ENCODE measurements around the gene CD44. TPM values are rescaled to one million over a fixed set of nuclear protein-coding genes. Genes with fewer than 3 reads are reported as not detected.
"Not testable (repeated sequence)": the region's sequence is repeated elsewhere in the genome, so short reads cannot be mapped to it uniquely, and the experiment has no call there.

CD44 gene
- total RNA-seq = 100 to 1,000 TPM; 449 to 455 TPM

DNA sequence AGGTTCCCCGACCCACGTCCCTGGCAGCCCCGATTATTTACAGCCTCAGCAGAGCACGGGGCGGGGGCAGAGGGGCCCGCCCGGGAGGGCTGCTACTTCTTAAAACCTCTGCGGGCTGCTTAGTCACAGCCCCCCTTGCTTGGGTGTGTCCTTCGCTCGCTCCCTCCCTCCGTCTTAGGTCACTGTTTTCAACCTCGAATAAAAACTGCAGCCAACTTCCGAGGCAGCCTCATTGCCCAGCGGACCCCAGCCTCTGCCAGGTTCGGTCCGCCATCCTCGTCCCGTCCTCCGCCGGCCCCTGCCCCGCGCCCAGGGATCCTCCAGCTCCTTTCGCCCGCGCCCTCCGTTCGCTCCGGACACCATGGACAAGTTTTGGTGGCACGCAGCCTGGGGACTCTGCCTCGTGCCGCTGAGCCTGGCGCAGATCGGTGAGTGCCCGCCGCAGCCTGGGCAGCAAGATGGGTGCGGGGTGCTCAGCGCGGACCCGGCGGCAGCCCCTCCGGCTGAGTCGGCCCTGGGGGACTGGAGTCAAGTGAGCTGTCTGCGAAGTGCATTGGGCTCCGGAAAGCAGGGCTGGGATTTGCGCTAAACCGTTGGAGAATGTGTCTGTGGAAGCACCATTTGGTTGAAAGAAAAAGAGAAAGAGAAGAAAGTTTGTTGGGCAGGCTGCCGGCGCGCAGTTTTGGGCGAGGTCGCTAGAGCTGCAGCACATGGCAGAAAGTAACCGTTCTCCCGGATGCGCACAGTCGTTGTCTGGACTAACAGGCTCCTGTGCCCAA, at the start of gene CD44:
Gene CD44, plus strand, starts transcription at position 229 of the 779 bp plus-strand sequence. Its CDS starts 133 bp downstream, at position 362.
- CTCF ChIA-PET = interaction anchor here (0.6 to 1.8 kb wide), 5 partner anchors 21 to 99 kb away, joined by 3 to 5 read pairs (median 3); no protein-coding TSS in a partner anchor

GRCh38 chr11:35089666-35090065, 49.3 kb upstream of the CD44 start:
- POLR2A ChIA-PET = no interaction called here
- CTCF ChIA-PET = no interaction called here

More for the DNA sequence above, at the start of gene CD44:
- POLR2A ChIA-PET = interaction anchor here (0.6 to 3.1 kb wide), 14 partner anchors 10 to 109 kb away, joined by 3 to 18 read pairs (median 4); no protein-coding TSS in a partner anchor

- POLR2A ChIA-PET = no interaction called here
- CTCF ChIA-PET = no interaction called here
Measured at GRCh38 chr11:35090125-35090524, 48.8 kb upstream of the CD44 start.

DNA sequence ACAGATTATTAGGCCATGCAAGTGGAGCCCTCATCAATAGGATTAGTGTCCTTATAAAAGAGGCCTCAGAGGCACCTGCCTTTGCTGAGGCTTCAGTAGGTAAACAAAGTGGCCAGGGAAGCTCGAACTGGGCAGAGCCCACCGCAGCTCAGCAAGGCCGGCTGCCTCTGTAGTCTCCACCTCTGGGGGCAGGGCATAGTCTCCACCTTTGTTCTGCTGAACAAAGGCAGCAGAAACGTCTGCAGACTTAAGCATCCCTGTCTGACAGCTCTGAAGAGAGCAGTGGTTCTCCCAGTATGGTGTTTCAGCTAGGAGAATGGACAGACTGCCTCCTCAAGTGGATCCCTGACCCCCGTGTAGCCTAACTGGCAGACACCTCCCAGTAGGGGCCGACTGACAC, 48.0 kb upstream of the CD44 start:
- CTCF ChIA-PET, POLR2A ChIA-PET: not testable (repeated sequence)

DNA sequence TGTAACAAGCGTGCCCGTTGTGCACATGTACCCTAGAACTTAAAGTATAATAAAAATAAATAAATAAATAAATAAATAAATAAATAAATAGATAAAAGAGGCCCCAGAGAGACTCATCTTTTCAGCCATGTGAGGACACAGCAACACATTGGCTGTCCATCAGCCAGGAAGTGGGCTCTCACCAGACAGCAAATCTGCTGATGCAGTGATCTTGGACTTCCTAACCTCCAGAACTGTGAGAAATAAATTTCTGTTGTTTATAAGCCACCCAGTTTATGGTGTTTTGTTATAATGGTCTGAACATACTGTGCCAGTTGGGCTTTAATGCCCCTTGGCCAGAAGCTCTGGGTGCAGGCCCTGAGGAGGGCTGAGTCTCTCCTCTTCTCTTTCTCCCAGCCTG, 42.2 kb upstream of the CD44 start:
- CTCF ChIA-PET = no interaction called here

DNA sequence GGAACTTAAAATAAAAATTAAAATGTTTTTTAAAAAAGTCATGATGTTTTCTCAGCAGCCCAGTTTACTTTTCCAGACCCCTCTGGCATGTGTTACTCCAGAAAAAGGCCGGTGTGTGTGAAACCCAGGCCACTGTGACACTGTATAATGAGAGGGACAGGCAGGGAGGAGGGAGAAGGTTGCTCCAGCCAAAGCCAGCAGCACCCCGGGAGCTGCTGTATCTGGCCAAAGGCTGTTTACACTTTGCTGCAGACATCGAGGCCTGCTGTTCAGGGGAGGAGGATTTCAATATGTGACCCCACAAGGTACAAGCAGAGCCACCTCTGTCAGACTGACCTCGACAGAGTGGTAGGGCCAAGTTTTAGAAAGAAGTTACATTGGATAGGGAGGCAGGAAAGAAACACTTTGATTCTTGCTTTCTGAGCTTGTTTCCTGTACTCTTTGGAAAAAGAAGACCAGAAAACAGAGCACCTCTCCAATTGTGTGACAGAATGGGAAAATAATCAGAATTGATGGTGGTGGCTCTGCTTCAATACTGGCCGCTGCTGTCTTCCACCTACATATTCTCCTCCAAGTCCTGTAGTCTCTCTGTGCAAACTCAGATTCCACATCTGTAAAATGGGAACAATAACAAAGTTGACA, 41.0 kb upstream of the CD44 start:
- ChIA-PET CTCF (no interaction called here), POLR2A (no interaction called here)

More for the DNA sequence above, 42.2 kb upstream of the CD44 start:
- POLR2A ChIA-PET = no interaction called here

DNA sequence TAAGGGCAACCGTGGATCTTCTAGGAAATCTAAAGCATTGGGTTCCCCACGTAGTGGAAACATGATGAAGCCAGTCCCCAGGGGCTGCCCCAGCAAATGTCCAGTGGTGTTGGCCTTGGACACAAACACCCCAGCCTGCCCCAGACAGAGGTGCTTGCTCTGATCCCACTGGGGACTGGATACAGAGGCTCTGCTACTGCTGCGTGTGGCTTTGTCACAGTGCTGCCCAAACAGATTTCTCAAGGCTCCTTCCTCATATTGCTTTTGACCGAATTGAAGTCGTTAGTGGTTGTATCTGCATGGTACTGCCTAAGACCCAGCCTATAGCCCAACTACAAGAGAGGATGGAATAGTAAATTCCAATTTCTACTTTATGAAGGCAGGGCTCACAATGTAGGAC, 40.1 kb upstream of the CD44 start:
- ChIA-PET CTCF (no interaction called here), POLR2A (no interaction called here)

DNA sequence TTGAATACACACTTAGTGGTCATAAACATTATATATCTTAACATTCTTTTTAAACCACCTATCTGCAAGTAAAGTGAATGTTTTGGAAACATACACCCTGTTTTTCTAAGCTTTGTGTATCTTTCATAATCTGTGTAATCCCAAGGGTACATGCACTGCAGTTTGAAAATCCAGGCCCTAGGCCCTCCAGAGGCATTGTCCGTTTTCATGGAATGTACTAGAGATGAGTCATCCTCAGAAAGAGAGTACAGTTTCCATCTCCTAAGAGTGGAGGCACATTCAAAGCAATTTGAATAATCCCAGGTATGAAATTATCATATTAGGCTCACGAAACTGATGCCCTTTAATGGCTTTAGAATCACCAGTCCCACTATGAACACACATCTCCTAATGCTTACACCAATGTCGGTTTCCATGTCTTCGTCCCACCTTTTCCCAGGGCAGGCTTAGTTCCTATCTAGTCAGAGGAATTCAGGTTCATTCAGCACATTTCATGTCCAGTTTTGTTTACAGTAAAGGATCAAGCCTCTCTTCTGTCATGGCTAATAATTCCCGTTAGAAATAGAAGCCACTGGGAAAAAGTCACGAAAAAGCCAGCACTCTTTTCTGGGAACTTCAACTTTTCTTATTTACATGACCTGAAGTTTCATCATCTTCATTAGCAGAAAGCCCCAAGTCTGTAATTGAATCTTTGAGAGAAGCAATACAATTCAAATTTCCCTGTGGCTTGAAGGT, 39.5 kb upstream of the CD44 start:
- ChIA-PET POLR2A (no interaction called here), CTCF (no interaction called here)

GRCh38 chr11:35100013-35100383, 39.0 kb upstream of the CD44 start:
- ChIA-PET CTCF (no interaction called here), POLR2A (interaction anchor here (0.6 kb wide), 1 partner anchor 33 kb away, joined by 3 read pairs; no protein-coding TSS in a partner anchor)

DNA sequence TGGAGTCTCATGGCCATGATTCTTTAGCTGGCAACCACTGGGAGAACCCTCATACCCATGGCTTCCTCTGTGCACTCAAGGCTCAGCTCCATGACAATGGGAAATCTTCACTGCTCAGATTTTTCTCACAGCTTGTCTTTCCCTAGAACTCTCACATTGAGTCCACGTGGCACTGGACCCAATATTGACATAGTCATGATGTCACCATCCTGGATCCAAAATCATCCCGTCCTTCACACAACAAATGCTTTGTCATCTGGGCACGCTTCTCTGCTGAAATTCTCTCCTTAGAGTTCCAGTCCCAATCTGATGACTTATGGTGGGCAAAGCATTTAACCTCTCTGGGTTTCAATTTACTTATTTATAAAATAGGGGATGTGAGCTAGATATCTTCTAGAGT, 37.7 kb upstream of the CD44 start:
- ChIA-PET POLR2A (no interaction called here), CTCF (no interaction called here)

GRCh38 chr11:35102267-35102666, 36.7 kb upstream of the CD44 start:
- CTCF ChIA-PET = no interaction called here
- POLR2A ChIA-PET = no interaction called here

GRCh38 chr11:35103366-35104208, 35.4 kb upstream of the CD44 start:
- CTCF ChIA-PET = no interaction called here
- POLR2A ChIA-PET = no interaction called here

DNA sequence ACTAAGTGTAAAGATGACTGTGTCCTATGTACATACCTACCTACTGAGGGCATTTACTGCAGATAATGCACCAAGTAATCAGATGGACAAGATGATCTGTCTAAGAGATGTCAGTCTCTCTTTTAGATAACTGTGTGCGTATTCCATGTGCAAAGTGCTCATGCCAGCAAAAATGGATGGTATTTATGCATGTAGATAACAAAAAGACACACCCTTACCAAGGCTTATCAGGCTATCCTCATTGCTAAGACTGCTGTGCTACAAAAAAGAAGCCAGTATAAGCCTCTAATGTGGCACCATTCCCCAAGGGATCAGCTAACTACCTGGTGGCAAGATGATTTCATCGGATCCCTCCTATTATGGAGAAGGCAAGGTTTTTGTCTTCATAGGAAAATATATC, 34.3 kb upstream of the CD44 start:
- POLR2A ChIA-PET = no interaction called here
- CTCF ChIA-PET = no interaction called here

GRCh38 chr11:35105319-35106079, 33.5 kb upstream of the CD44 start:
- CTCF ChIA-PET = no interaction called here

DNA sequence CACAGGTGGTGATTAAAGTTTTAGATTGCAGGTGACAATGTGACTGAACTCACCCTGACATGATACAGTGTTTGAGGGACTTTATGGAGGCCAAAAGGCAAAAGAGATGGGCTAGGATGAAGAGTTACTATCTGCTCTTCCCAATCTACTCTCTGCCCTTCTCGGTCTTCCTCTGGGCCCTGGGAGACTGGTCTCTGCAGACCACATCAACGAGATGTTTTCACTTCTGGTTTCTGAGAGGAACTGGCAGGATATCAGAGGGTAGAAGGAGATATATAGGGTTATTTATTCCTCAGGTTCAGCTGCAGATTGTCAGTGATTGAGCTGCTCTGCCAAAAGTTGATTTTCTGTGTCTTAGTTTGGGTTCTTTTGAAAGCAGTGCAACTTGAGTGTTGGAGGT, 32.4 kb upstream of the CD44 start:
- ChIA-PET CTCF (no interaction called here), POLR2A (no interaction called here)

More at GRCh38 chr11:35105319-35106079, 33.5 kb upstream of the CD44 start:
- POLR2A ChIA-PET = no interaction called here

DNA sequence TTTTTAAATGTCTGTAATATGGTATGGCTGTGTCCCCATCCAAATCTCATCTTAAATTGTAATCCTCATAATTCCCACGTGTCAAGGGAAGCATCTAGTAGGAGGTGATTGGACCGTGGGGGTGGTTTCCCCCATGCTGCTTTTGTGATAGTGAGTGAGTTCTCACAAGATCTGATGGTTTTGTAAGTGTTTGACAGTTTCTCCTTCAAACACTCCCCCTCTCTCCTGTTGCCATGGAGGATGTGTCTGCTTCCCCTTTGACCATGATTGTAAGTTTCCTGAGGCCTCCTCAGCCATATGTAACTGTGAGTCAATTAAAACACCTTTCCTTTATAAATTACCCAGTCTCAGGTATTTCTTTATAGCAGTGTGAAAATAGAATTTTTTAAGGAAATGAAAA, 31.1 kb upstream of the CD44 start:
- ChIA-PET CTCF (no interaction called here), POLR2A (no interaction called here)

DNA sequence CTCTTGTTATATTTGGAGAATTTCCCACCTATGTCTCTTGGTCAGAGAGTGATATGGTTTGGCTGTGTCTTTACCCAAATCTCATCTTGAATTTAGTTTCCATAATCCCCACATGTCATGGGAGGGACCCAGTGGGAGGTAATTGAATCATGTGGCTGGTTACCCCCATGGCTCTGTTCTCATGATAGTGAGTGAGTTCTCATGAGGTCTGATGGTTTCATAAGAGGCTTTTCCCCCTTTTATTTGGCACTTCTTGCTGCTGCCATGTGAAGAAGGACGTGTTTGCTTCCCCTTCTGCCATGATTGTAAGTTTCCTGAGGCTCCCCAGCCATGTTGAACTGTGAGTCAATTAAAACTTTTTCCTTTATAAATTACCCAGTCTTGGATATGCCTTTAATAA, 30.6 kb upstream of the CD44 start:
- CTCF ChIA-PET, POLR2A ChIA-PET: not testable (repeated sequence)

GRCh38 chr11:35109041-35109440, 29.9 kb upstream of the CD44 start:
- POLR2A ChIA-PET = no interaction called here
- CTCF ChIA-PET = no interaction called here

GRCh38 chr11:35109827-35110226, 29.1 kb upstream of the CD44 start:
- ChIA-PET POLR2A (no interaction called here), CTCF (no interaction called here)
